HepG2 (cell line): ENCODE measurements around the gene CROCC. TPM values are rescaled to one million over a fixed set of nuclear protein-coding genes. Genes with fewer than 3 reads are reported as not detected.

ENCODE experiments used
- BCLAF1 ChIP-seq: fragments of 450-650 bp; IDR thresholded peaks from 2 replicates; pipeline ENCODE4 v1.6.1; 2017; ENCODE audit warnings: mild to moderate bottlenecking
- ETS1 ChIP-seq: sonication (generic); formaldehyde crosslinking; IDR thresholded peaks from 2 replicates; pipeline ENCODE4 v1.4.0; 2020; ENCODE audit warnings: missing genetic modification reagents
- KDM5A ChIP-seq: fragments of 200-600 bp; sonication (generic); IDR thresholded peaks from 2 replicates; pipeline ENCODE4 v1.7.0; 2018; ENCODE audit warnings: antibody characterized with exemption, mild to moderate bottlenecking, low read length, borderline replicate concordance
- MAZ ChIP-seq, 2 experiments: sonication (generic) in 1 of 2; formaldehyde crosslinking in 1 of 2; IDR thresholded peaks; 2 replicates each; pipeline versions ENCODE4 v1.5.0 to v1.6.1; 2012 to 2020; ENCODE audit warnings: low read depth in 2 of 2, mild to moderate bottlenecking in 2 of 2, borderline replicate concordance in 1 of 2, improper control_type of control experiment in 1 of 2, low read length in 1 of 2, missing genetic modification reagents in 1 of 2, moderate library complexity in 1 of 2
- NFE2L2 ChIP-seq: fragments of 150-350 bp; IDR thresholded peaks from 2 replicates; pipeline ENCODE4 v1.6.1; 2014; ENCODE audit warnings: low read length
- PBX3 ChIP-seq: sonication (generic); formaldehyde crosslinking; IDR thresholded peaks from 2 replicates; pipeline ENCODE4 v1.8.1; 2023; ENCODE audit warnings: missing genetic modification reagents, inconsistent platforms, borderline replicate concordance
- PHF5A ChIP-seq: IDR thresholded peaks from one replicate; pipeline ENCODE4 v1.6.1; 2018; ENCODE audit warnings: low read depth, missing genetic modification reagents; ENCODE audit not compliant: unreplicated experiment
- RXRA ChIP-seq: sonication (generic); formaldehyde crosslinking; IDR thresholded peaks from 2 replicates; pipeline ENCODE4 v1.5.1; 2020; ENCODE audit warnings: missing genetic modification reagents
- STAT6 ChIP-seq: sonication (generic); formaldehyde crosslinking; IDR thresholded peaks from 2 replicates; pipeline ENCODE4 v1.4.0; 2020; ENCODE audit warnings: missing genetic modification reagents, mild to moderate bottlenecking, borderline replicate concordance
- ZNF138 ChIP-seq: sonication (generic); formaldehyde crosslinking; IDR thresholded peaks from 2 replicates; pipeline ENCODE4 v1.5.0; 2020; ENCODE audit warnings: mild to moderate bottlenecking, low read depth, missing genetic modification reagents
- ZNF143 ChIP-seq: sonication (generic); formaldehyde crosslinking; IDR thresholded peaks from 2 replicates; pipeline ENCODE4 v1.4.0; 2020; ENCODE audit warnings: missing genetic modification reagents
- ZNF350 ChIP-seq: sonication (generic); formaldehyde crosslinking; IDR thresholded peaks from 2 replicates; pipeline ENCODE4 v1.4.0; 2020; ENCODE audit warnings: mild to moderate bottlenecking, low read depth, missing genetic modification reagents, borderline replicate concordance
- ZNF496 ChIP-seq: sonication (generic); formaldehyde crosslinking; IDR thresholded peaks from 2 replicates; pipeline ENCODE4 v1.8.1; 2023; ENCODE audit warnings: mild to moderate bottlenecking, moderate library complexity, missing genetic modification reagents; ENCODE audit not compliant: insufficient replicate concordance
- ZNF556 ChIP-seq: sonication (generic); formaldehyde crosslinking; IDR thresholded peaks from 2 replicates; pipeline ENCODE4 v1.4.0; 2020; ENCODE audit warnings: mild to moderate bottlenecking, missing genetic modification reagents, borderline replicate concordance
- polyA plus RNA-seq, 8 experiments: library from polyadenylated mRNA; depleted of rRNA in 3 of 8; stranded (reverse) in 7 of 8; unstranded in 1 of 8; fragments of >200 nt; fragmentation: Illumina TruSeq in 4 of 8; extraction: Trizol in 4 of 8; gene quantifications; 2 replicates each; pipeline versions ENCODE4 v1.2.1 to v1.2.3, GENCODE V29; 2011 to 2016; ENCODE audit warnings: low read depth in 4 of 8, missing spikeins in 1 of 8, mixed read lengths in 1 of 8; ENCODE audit not compliant: insufficient read depth in 1 of 8
- total RNA-seq, 5 experiments: library from RNA; depleted of rRNA; stranded (reverse); fragments of >200 nt; fragmentation: Illumina TruSeq; extraction: Trizol; gene quantifications; 2 replicates each; pipeline ENCODE4 v1.2.3, GENCODE V29; 2016; ENCODE audit warnings: low read depth in 1 of 5
- TF ChIP-seq, protein P1 (sequence below): IDR thresholded peaks from 2 replicates; pipeline ENCODE4 v1.6.1; 2016; ENCODE audit warnings: missing genetic modification reagents, missing compliant biosample characterization

CROCC gene
- total and polyA plus RNA-seq, 2 of the 13 experiments (the other 11 are each of a cell fraction or from before 2014, with no cell fraction given) = 7.8 to 15.5 TPM

DNA sequence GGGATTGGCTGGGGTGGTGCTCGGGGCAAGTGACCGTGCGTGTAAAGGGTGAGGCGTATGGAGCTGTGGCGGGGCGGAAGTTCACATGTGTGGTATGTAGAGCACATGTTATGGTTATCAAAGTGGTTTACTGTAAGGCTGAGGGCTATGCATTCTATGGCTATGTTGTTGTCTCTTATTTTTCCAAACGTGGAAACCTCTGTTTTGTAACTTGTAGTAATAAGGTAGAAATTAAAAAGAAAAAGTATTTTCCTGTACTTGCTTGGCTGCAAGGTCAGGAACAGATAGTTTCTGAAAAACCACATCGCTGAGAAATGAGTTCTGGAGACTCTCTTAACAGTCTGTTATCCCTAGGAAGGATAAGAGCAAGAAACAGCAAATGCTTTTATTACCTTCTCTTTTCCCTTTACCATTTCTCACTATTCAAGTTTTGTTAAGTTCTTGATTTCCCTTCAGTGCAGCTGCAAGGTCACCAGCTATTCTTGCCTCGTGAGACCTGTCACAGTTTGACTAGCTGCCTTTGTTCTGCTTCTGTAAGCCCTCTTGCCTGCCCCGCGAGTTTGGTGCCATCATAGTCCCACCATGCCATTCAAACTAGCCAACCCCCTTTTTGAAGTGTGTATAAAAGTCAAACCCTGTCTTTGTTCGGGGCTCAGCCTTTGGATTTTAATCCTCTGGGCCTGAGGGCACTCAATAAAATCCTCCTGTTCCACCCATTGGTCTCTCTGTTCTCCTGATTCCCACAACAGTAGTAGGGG lies 16.4 kb upstream of the CROCC start (continued):
- no peak for TF ChIP-seq PBX3 (CRISPR knock-in tag)
- no peak for TF ChIP-seq ZNF496 (CRISPR knock-in tag)
- no peak for TF ChIP-seq KDM5A
- TF ChIP-seq ZNF350 (CRISPR knock-in tag) = peak; percentile 49; the same call in 1 of the 2 replicates
- TF ChIP-seq, protein P1, sequence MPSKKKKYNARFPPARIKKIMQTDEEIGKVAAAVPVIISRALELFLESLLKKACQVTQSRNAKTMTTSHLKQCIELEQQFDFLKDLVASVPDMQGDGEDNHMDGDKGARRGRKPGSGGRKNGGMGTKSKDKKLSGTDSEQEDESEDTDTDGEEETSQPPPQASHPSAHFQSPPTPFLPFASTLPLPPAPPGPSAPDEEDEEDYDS (CRISPR knock-in tag) = peak; percentile 96
- no peak; the same call in 1 of the 2 replicates for TF ChIP-seq RXRA (CRISPR knock-in tag)
- no peak for TF ChIP-seq NFE2L2
- no peak for TF ChIP-seq BCLAF1
- no peak for TF ChIP-seq ETS1
- 0 out of 2 replicates have a peak, but pooled peaks have one; percentile 60 for TF ChIP-seq STAT6
- peak; percentile 13 for TF ChIP-seq ZNF143 (CRISPR knock-in tag)
- no peak for TF ChIP-seq ZNF138
- TF ChIP-seq PHF5A (CRISPR knock-in tag) = peak; percentile 23
- TF ChIP-seq MAZ (IDR thresholded peaks at IDR 0.05; ENCODE audit: borderline replicate concordance, low read depth, low read length) = no peak
- TF ChIP-seq MAZ (CRISPR knock-in tag; IDR thresholded peaks at IDR 0.05; ENCODE audit: low read depth) = peak; percentile 72; the same call in 1 of the 2 replicates
- no peak for TF ChIP-seq ZNF556 (CRISPR knock-in tag)
